ENCODE results near the gene IL6R.
A peak's percentile ranks its signal among the peaks of the same experiment; 100 is the strongest.
"Not testable (repeated sequence)": the region's sequence is repeated elsewhere in the genome, so short reads cannot be mapped to it uniquely, and the experiment has no call there.

IL6R gene

GRCh38 chr1:154404984-154405746, at the start of gene IL6R:
IL6R (plus strand) TSS chr1:154405343; CDS start chr1:154405630, 287 bp downstream.
- DNase-seq: peak; percentile 95

DNA sequence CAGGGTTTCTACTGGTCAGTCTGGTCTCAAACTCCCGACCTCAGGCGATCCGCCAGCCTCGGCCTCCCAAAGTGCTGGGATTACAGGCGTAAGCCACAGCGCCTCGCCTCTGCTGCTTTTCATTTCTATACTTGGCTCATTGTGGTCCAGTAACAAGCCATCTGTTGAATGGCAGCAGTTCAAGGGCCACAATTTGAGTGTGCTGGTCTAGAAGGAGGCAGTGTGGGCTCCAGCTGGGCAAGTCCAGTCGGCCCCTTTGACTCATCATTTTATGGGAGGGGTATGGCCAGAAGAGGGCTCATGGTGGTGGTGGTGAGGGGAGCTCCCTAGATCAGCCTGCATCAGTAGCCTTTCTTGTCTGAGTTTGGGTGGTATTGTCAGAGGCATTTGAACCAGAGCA, 46.6 kb upstream of the IL6R start:
- no peak for DNase-seq

- DNase-seq: no peak
These were observed 44.9 kb upstream of the IL6R start for GRCh38 chr1:154360288-154360687.

- not testable (repeated sequence) for DNase-seq
These were observed 44.3 kb upstream of the IL6R start for GRCh38 chr1:154360881-154361280.

DNA sequence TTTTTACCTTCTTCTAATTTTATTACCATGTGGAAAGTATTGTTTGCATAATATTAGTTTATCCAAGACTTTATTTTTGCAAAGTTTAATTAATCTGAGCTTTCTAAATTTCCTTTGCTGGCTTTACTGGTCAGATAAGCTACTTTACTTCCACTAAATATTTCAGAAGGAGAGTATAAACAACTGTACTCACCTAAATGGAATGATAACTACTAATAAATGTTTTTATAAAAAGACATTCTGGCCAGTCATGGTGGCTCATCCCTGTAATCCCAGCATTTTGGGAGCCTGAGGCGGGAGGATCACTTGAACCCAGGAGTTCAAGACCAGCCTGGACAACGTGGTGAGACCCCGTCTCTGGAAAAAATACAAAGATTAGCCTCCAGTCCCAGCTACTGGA, 43.8 kb upstream of the IL6R start:
- DNase-seq: no peak

- no peak for DNase-seq
These were observed 33.7 kb upstream of the IL6R start for GRCh38 chr1:154371436-154371835.

- not testable (repeated sequence) for DNase-seq
These were observed 31.3 kb upstream of the IL6R start for GRCh38 chr1:154373777-154374357.

GRCh38 chr1:154379301-154379700, 25.8 kb upstream of the IL6R start:
- DNase-seq: no peak

- DNase-seq: no peak
These were observed 20.3 kb upstream of the IL6R start for GRCh38 chr1:154384650-154385489.

DNA sequence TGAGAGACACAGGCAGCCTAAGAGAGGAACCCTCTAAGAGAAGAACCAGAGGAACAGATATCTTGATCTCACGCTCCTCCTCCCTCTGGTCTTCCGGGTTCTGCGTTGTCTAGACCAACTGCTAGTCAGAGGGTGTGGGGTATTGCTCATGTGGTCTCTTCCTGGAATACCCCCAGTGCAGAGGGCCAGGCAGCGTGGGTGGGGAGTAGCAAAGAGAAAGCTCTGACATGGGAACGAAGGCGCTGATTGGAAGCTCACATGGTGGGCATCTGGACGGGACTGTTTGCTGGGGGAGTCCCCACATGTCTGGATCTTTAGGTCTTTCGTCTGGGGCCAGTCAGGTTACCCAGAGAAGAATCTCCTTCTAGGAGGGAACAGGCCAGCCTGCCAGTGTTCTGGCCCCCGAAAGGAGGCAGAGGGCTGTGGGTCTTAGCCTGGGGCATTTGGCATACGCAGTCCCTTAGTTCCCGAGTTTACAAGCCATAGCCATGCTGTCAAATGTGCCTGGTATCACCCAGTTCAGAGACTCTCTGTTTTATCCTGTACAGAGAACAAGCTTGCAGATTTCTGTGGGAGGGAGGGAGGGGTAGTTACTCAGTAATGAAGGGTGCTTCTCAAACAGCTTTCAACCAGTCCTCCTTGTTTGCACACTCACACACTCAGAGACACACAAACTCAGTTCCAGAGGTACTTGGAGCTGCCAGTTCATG, 18.3 kb upstream of the IL6R start:
- peak; percentile 8 for DNase-seq

- no peak for DNase-seq
These were observed 13.9 kb upstream of the IL6R start for GRCh38 chr1:154391086-154391770.

GRCh38 chr1:154398141-154398540, 7.0 kb upstream of the IL6R start:
- no peak for DNase-seq

DNA sequence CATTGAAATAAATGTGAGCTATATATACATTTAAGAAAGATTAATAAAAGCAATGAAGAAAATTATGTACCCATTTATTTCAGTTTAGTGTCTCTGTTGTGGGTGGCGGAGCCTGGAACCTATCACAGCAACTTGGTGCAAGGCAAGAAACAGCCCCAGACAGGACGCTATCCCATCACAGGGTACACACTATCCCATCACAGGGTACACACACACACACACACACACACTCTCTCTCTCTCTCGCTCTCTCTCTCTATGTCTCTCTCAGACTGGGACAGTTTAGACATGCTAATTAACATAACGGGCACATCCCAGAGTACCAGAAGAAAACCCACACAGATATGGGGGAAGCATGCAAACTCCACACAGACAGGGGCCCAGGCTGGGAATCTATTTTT, 6.5 kb upstream of the IL6R start:
- DNase-seq: no peak

DNA sequence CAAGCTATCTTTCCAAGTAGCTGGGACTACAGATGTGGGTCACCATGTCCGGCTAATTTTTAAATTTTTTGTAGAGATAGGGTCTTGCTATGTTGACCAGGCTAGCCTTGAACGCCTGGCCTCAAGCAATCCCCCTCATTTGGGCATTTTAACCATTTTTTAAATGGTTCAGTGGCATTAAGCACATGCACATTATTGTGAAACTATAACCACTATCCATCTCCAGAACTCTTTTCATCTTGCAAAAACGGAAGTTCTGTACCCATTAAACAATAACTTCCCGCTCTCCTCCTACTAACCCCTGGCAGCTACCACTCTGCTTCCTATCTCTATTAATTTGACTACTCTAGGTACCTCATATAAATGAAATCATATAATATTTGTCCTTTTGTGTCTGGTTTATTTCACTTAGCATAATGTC, 4.8 kb upstream of the IL6R start:
- DNase-seq: no peak

DNA sequence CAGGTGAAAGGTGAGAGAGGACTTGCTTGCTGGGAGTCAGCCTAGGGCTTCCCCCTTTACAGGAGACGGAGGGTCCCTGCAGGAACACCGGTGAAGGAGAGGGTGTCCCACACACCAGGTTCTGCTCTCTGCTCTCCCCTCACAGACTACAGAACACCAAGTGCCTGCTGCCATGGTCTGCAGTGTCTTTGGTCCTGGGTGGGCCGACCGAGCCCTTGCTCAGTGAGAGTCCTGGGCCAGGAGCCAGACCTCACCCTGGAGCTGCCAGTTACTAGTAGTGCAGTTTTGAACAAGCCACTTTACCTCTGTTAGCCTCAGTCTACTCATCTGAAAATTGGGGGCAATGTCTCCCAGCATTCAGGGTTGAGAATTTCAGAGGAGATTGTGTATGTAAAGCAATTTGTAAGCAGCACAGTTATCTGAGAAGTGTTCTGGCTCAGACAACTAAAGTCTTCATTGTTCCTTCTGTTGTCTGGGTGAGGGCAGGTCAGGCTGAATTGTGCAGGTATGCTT, 2.7 kb upstream of the IL6R start:
- no peak for DNase-seq

- DNase-seq: no peak
These were observed 1.7 kb upstream of the IL6R start for GRCh38 chr1:154403261-154403943.

- DNase-seq: no peak
These were observed 1.2 kb upstream of the IL6R start for GRCh38 chr1:154403983-154404382.

DNA sequence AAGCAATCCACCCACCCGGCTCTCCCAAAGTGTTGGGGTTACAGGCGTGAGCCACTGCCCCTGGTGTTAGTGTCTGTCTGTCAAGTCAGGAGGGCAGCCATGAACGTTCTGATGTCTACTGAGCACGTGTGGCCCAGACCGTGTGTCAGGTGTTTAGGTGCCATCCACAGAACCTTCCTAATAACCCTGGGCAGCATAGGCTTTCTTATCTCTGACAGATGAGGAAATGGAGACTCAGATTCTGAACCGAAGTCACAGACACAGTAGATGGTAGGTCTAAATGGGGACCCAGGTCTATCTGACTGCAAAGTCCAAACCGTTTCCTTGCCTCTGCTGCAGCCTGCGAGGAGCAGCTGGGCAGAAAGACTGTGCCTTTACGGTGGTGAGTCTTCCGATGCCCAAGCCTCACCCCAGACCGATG, 622 bp upstream of the IL6R start:
- DNase-seq: no peak

DNA sequence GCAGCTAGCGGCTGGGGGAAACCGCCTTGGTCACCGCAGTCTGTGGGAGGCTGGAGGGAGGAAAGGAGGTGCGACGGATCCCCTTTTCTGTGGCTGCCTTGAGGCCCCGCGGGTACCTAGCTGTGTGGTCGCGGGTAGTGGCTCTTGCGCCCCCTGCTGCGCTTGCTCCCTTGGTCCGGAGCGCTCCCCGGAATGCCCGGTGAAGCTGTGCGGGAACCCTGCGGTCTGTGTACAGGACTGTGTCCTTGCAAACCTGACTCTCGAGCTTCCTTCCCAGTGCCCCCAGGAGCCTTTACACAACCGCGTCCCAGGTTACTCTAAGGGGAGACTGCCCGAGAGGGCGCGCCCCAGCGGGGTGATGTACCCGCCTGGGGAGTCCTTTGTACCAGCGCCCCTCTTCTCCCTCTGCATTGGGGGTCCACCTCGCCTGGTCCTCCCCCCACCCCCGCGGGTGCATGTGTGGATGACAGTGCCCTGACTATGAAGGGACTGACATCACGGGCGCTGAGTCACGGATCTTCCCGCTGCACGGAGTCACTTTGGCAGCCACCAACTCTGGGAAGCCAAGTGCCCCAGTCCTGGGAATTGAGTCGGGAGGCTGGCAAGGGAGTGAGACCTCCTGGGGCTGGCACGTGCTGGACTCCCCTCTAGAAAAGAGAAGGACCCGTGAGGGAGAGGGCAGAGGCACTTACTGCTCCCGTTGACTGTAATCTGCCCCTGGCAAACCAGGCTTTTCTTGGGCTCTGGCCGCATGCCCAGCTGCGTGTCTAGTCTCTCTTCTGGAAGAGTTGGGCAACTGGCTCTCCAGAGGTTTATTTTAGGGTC, 816 bp downstream of the IL6R start:
- DNase-seq: peak; percentile 73

DNA sequence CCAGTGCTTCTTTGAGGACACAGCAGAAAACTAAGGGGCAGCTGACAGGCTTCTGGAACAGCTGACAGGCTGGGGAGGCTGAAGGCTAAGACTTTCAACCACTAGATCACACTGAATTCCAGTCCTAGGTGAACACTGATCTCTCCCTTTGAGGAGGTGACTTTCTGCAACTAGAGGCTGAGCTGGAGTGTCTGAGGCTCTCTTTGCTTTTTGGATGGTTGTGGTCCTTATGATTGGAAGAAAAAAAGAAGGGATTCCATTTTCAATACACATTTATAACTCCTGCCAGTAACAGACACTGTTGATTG, 1.4 kb downstream of the IL6R start:
- DNase-seq: no peak

DNA sequence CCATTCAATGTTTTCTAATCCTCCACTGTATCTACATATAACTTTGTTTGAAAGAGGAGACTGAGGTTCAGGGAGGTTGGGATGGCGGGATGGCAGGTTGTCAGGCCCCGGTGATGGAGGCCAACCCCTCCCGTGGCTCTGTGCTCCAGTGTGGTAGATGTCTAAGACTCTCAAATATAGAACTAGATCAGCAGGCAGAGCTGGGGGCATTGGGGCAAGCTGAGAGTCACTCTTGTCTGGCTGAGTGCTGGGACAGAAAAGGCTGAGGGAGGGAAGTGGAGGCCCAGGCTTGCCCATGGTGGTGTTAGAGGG, 1.7 kb downstream of the IL6R start:
- no peak for DNase-seq
